ENCODE measurements around the gene EPDR1. TPM values are rescaled to one million over a fixed set of nuclear protein-coding genes. Genes with fewer than 3 reads are reported as not detected.
A peak's percentile ranks its signal among the peaks of the same experiment; 100 is the strongest.

The EPDR1 gene
- 5.8 TPM for polyA plus RNA-seq
- long read RNA-seq, donor 1, partial matches to known transcripts, result 0 of 3 reads
- long read RNA-seq, donor 1, other reads (novel, unspliced or antisense), result 0 of 3 reads
- long read RNA-seq, donor 2, transcript EPDR1-201 (3 exons, 2,599 nt), result major isoform, 5 of 7 reads
- long read RNA-seq, donor 2, partial matches to known transcripts, result 0 of 7 reads
- long read RNA-seq, donor 2, other reads (novel, unspliced or antisense), result 0 of 7 reads
- long read RNA-seq, donor 3, partial matches to known transcripts, result 0 of 4 reads
- long read RNA-seq, donor 3, other reads (novel, unspliced or antisense), result 0 of 4 reads
- long read RNA-seq, donor 4, result 0 reads
- long read RNA-seq, donor 5, partial matches to known transcripts, result 0 of 2 reads
- long read RNA-seq, donor 5, other reads (novel, unspliced or antisense), result 0 of 2 reads
- long read RNA-seq, donor 6, partial matches to known transcripts, result 9 of 12 reads
- long read RNA-seq, donor 6, other reads (novel, unspliced or antisense), result 0 of 12 reads
- long read RNA-seq, donor 7, partial matches to known transcripts, result 0 of 1 reads
- long read RNA-seq, donor 7, other reads (novel, unspliced or antisense), result 0 of 1 reads
- long read RNA-seq, donor 8, partial matches to known transcripts, result 0 of 1 reads
- long read RNA-seq, donor 8, other reads (novel, unspliced or antisense), result 0 of 1 reads
- long read RNA-seq, donor 9, partial matches to known transcripts, result 0 of 1 reads
- long read RNA-seq, donor 9, other reads (novel, unspliced or antisense), result 0 of 1 reads
- long read RNA-seq, donor 10, partial matches to known transcripts, result 0 of 2 reads
- long read RNA-seq, donor 10, other reads (novel, unspliced or antisense), result 0 of 2 reads
- long read RNA-seq, donor 11, partial matches to known transcripts, result 0 of 2 reads
- long read RNA-seq, donor 11, other reads (novel, unspliced or antisense), result 0 of 2 reads

GRCh38 chr7:37920305-37920848, at the start of gene EPDR1:
Gene EPDR1, plus strand, starts transcription at chr7:37920640. Its CDS starts 300 bp downstream, at chr7:37920940.
- H3K9me3 ChIP-seq (ENCODE audit: control insufficient read depth, low read depth, low read length), result peaks cover 3% of the 10 kb centered on the region
- peaks cover 53% of the 10 kb centered on the region for H3K27me3 ChIP-seq (ENCODE audit: control insufficient read depth, insufficient read depth, low read length)
- H3K36me3 ChIP-seq (ENCODE audit: control insufficient read depth, insufficient read depth, low read length), result no peaks in the 10 kb centered on the region
- H3K27ac ChIP-seq (ENCODE audit: low read length), result peak within 1 kb of the TSS; percentile 25
- WGBS (ENCODE audit: insufficient coverage, low lambda C conversion rate), result no CpG with 5 or more reads among the region's 22 CpGs
- peak within 1 kb of the TSS; percentile 49 for H3K4me3 ChIP-seq (ENCODE audit: low read length)
- peaks cover 9% of the 10 kb centered on the region for H3K4me1 ChIP-seq (ENCODE audit: control insufficient read depth, insufficient read depth, low read length)
- DNase-seq, result peak in 1 of 2 donors; percentile 59

GRCh38 chr7:37882086-37882485, 38.4 kb upstream of the EPDR1 start:
- Histone ChIP-seq H3K9me3 (ENCODE audit: control insufficient read depth, low read depth, low read length) (no peaks in the 10 kb centered on the region), H3K4me1 (ENCODE audit: control insufficient read depth, insufficient read depth, low read length) (no peaks in the 10 kb centered on the region), H3K36me3 (ENCODE audit: control insufficient read depth, insufficient read depth, low read length) (no peaks in the 10 kb centered on the region), H3K27ac (ENCODE audit: low read length) (no peak overlapping the region), H3K4me3 (ENCODE audit: low read length) (no peak overlapping the region), H3K27me3 (ENCODE audit: control insufficient read depth, insufficient read depth, low read length) (no peaks in the 10 kb centered on the region)
- WGBS (ENCODE audit: insufficient coverage, low lambda C conversion rate), result 92% methylated on average over 2 of the region's 6 CpGs
- DNase-seq, result no peak

- H3K9me3 ChIP-seq (ENCODE audit: control insufficient read depth, low read depth, low read length), result no peaks in the 10 kb centered on the region
- no peak overlapping the region for H3K27ac ChIP-seq (ENCODE audit: low read length)
- no peak for DNase-seq
- H3K27me3 ChIP-seq (ENCODE audit: control insufficient read depth, insufficient read depth, low read length), result no peaks in the 10 kb centered on the region
- H3K4me3 ChIP-seq (ENCODE audit: low read length), result no peak overlapping the region
- no peaks in the 10 kb centered on the region for H3K36me3 ChIP-seq (ENCODE audit: control insufficient read depth, insufficient read depth, low read length)
- no peaks in the 10 kb centered on the region for H3K4me1 ChIP-seq (ENCODE audit: control insufficient read depth, insufficient read depth, low read length)
These were observed 27.1 kb upstream of the EPDR1 start for GRCh38 chr7:37893359-37893758.

- Histone ChIP-seq H3K4me3 (ENCODE audit: low read length) (no peak overlapping the region), H3K4me1 (ENCODE audit: control insufficient read depth, insufficient read depth, low read length) (no peaks in the 10 kb centered on the region), H3K27ac (ENCODE audit: low read length) (no peak overlapping the region), H3K27me3 (ENCODE audit: control insufficient read depth, insufficient read depth, low read length) (no peaks in the 10 kb centered on the region), H3K9me3 (ENCODE audit: control insufficient read depth, low read depth, low read length) (no peaks in the 10 kb centered on the region), H3K36me3 (ENCODE audit: control insufficient read depth, insufficient read depth, low read length) (no peaks in the 10 kb centered on the region)
- no peak for DNase-seq
- 84% methylated on average over 3 of the region's 3 CpGs for WGBS (ENCODE audit: insufficient coverage, low lambda C conversion rate)
These were observed 25.8 kb upstream of the EPDR1 start for GRCh38 chr7:37894671-37895070.

GRCh38 chr7:37899712-37900247, 20.7 kb upstream of the EPDR1 start:
- H3K27me3 ChIP-seq (ENCODE audit: control insufficient read depth, insufficient read depth, low read length), result no peaks in the 10 kb centered on the region
- H3K9me3 ChIP-seq (ENCODE audit: control insufficient read depth, low read depth, low read length), result no peaks in the 10 kb centered on the region
- H3K4me3 ChIP-seq (ENCODE audit: low read length), result no peak overlapping the region
- no peaks in the 10 kb centered on the region for H3K4me1 ChIP-seq (ENCODE audit: control insufficient read depth, insufficient read depth, low read length)
- DNase-seq, result peak in 1 of 2 donors; percentile 8
- no peaks in the 10 kb centered on the region for H3K36me3 ChIP-seq (ENCODE audit: control insufficient read depth, insufficient read depth, low read length)
- WGBS (ENCODE audit: insufficient coverage, low lambda C conversion rate), result 37% methylated on average over 2 of the region's 3 CpGs
- no peak overlapping the region for H3K27ac ChIP-seq (ENCODE audit: low read length)

GRCh38 chr7:37901236-37901827, 19.1 kb upstream of the EPDR1 start:
- Histone ChIP-seq H3K27ac (ENCODE audit: low read length) (no peak overlapping the region), H3K27me3 (ENCODE audit: control insufficient read depth, insufficient read depth, low read length) (no peaks in the 10 kb centered on the region), H3K4me3 (ENCODE audit: low read length) (no peak overlapping the region), H3K4me1 (ENCODE audit: control insufficient read depth, insufficient read depth, low read length) (no peaks in the 10 kb centered on the region), H3K9me3 (ENCODE audit: control insufficient read depth, low read depth, low read length) (no peaks in the 10 kb centered on the region), H3K36me3 (ENCODE audit: control insufficient read depth, insufficient read depth, low read length) (no peaks in the 10 kb centered on the region)
- peak in 1 of 2 donors; percentile 31 for DNase-seq
- 10% methylated on average over 2 of the region's 6 CpGs for WGBS (ENCODE audit: insufficient coverage, low lambda C conversion rate)

GRCh38 chr7:37901890-37902524, 18.4 kb upstream of the EPDR1 start:
- Histone ChIP-seq H3K4me1 (ENCODE audit: control insufficient read depth, insufficient read depth, low read length) (no peaks in the 10 kb centered on the region), H3K27me3 (ENCODE audit: control insufficient read depth, insufficient read depth, low read length) (no peaks in the 10 kb centered on the region), H3K36me3 (ENCODE audit: control insufficient read depth, insufficient read depth, low read length) (no peaks in the 10 kb centered on the region), H3K4me3 (ENCODE audit: low read length) (no peak overlapping the region), H3K27ac (ENCODE audit: low read length) (no peak overlapping the region), H3K9me3 (ENCODE audit: control insufficient read depth, low read depth, low read length) (no peaks in the 10 kb centered on the region)
- WGBS (ENCODE audit: insufficient coverage, low lambda C conversion rate), result no CpG with 5 or more reads among the region's 2 CpGs
- no peak for DNase-seq

- Histone ChIP-seq H3K36me3 (ENCODE audit: control insufficient read depth, insufficient read depth, low read length) (no peaks in the 10 kb centered on the region), H3K4me1 (ENCODE audit: control insufficient read depth, insufficient read depth, low read length) (no peaks in the 10 kb centered on the region), H3K4me3 (ENCODE audit: low read length) (no peak overlapping the region), H3K27ac (ENCODE audit: low read length) (no peak overlapping the region), H3K9me3 (ENCODE audit: control insufficient read depth, low read depth, low read length) (no peaks in the 10 kb centered on the region), H3K27me3 (ENCODE audit: control insufficient read depth, insufficient read depth, low read length) (peaks cover 3% of the 10 kb centered on the region)
- no peak for DNase-seq
- WGBS (ENCODE audit: insufficient coverage, low lambda C conversion rate), result 86% methylated on average over 1 of the region's 1 CpG
These were observed 12.1 kb upstream of the EPDR1 start for GRCh38 chr7:37908221-37908788.

- 40% methylated on average over 1 of the region's 2 CpGs for WGBS (ENCODE audit: insufficient coverage, low lambda C conversion rate)
- no peak overlapping the region for H3K4me3 ChIP-seq (ENCODE audit: low read length)
- DNase-seq, result no peak
- H3K36me3 ChIP-seq (ENCODE audit: control insufficient read depth, insufficient read depth, low read length), result no peaks in the 10 kb centered on the region
- no peak overlapping the region for H3K27ac ChIP-seq (ENCODE audit: low read length)
- H3K4me1 ChIP-seq (ENCODE audit: control insufficient read depth, insufficient read depth, low read length), result peaks cover 5% of the 10 kb centered on the region
- peaks cover 3% of the 10 kb centered on the region for H3K9me3 ChIP-seq (ENCODE audit: control insufficient read depth, low read depth, low read length)
- H3K27me3 ChIP-seq (ENCODE audit: control insufficient read depth, insufficient read depth, low read length), result peaks cover 26% of the 10 kb centered on the region
These were observed 7.7 kb upstream of the EPDR1 start for GRCh38 chr7:37912756-37913155.

All from large intestine (tissue), 12 donors.